NCI-H2196 (cell line): Measurements from ENCODE around the gene CMKLR1.

Source experiments
- DNase-seq: peaks from one replicate; lab custom pipeline; 2025; ENCODE audit not compliant: unreplicated experiment; lab: John Stamatoyannopoulos, UW

Gene CMKLR1

DNA sequence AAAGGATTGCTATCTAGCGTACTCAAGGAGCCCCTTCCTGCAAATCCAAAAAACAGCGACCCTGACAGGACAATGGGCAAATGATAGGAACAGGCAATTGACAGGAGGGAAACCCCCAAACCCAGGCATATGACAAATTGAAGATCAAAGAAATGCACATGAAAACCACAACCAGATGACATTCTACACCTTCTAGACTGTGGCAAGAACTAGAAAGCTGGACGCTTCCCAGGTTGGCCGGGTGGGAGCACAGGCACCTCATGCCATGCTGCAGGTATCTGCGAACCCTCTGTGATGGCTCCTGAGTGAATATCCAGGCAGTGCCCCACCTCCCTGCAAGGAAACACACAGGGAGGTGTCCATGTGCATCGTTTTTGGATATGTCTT, 37.1 kb downstream of the CMKLR1 start:
- no peak for DNase-seq

DNA sequence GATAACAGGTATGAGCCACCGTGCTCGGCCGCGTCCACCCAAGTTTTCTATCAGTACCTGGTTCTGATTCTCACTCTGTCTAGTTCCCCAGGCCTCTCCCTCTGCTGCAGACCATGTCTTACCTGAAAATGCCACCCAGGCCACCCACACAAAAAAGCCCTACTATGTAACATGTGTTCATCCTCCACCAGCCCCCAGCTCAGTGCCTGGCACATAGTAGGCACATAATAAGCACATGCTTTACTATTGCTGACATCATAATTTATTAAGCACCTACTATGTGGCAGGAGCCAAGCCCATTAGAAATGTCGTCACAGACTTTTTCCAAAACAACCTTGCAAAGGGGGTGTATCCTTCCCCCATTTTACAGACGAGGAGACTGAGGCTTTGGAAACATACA, 37.8 kb downstream of the CMKLR1 start:
- no peak for DNase-seq

DNA sequence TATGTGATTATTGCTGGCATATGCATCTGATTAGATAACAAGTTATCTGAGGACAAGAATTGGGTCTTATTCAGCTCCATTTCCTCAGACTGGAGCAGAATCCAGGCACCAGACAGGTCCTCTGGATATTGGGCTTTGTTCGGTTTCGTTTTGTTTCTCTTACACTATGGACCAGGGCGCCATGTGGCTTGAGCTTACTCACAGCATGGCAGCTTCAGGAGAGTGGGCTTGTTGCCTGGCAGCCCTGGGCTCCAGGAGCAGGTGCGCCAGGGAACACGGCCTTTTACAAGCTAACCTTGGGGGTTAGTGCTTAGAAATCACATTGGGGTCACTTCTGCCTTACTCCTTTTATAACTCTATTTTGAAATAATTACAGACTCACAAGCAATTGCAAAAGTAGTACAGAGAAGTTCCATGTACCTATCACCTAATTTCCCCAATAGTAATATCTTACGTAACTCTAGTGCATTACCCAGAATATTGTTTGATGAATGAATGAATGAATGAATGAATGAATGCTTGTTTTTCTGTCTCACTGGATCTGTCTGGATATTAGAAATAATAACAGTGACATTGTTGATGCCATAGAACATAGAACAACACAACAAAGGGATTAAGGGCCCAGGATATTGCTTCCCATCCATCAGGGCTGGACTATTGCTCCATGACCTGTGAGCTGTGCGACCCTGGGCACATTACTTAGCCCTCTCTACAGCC, 39.0 kb downstream of the CMKLR1 start:
- no peak for DNase-seq

DNA sequence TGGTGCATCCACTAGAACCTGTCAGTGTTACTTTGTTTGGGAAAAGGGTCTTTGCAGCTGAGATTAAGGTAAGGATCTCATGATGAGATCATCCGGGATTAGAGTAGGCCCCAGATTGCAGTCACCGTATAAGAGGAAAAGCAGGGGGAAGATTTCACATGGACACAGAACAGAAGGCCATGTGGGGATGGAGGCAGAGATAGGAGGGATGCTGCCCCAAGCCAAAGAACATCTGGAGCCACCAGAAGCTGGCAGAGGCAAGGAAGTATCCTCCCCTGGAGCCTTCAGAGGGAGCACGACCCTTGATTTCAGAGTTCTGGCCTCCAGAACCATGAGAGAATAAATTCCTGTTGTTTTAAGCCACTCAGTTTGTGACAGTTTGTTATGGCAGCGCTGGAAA, 39.6 kb downstream of the CMKLR1 start:
- DNase-seq = no peak

DNA sequence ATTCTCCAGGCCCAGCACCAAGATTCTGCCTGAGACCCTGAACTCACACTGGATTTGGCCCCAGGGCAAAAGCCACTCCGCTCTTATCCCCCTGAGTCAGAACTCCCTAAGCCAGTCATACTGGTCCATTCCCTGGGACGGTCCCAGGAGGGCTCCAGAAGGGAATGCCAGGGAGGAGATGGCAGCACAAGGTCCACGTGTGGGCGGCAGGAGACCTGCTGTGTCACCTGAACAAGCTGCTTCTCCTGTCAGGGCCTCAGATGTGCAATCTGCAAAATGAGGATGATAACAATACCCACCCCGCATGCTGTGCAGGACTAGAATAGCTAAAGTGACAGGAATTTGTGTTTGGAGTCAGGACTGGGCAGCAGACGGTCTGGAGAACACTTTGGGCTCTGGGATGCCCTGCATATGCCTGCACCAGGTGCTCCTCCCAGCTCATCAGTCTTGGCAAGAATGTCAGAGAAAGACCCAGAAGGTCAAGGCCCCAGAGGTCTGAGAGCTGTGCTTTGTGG, 40.3 kb downstream of the CMKLR1 start:
- DNase-seq = no peak

DNA sequence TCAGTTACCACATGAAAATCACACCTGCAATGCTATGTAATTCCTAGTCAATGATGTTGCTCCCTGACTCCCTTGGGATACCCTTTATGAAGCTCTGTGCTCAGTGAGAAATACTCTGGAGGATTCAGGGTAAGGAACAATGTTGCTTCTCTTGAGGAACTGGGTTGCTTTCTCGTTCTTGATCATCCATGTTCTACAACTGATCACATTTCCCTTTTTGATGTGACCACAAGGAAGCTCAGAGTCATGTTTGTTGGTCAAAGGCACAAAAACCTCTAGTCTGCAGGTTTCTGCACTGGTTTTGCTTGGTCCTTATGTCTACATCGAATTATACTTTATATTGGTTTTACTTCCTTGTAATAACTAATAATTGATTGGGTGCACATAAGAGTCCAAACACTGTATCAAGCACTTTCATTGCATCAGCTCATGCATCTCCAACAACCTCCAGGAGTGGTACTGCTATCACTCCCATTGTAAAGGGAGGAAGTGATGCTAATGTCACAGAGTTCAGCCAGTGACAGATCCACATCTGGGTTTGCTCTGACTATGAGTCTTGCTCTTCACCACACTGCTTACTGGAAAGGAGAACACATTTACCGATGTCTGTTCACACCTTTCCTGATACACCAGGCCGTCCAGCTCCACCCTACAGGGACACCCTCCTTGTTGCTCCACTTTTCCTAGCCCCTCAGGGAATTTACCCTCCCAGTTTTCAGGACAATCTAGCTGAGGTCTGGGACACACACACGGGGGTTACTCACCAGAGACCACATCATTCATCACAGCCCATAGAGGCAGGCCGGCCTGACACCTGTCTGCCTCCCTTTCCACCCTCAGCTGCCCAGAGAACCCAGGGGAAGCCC, 41.0 kb downstream of the CMKLR1 start:
- no peak for DNase-seq

DNA sequence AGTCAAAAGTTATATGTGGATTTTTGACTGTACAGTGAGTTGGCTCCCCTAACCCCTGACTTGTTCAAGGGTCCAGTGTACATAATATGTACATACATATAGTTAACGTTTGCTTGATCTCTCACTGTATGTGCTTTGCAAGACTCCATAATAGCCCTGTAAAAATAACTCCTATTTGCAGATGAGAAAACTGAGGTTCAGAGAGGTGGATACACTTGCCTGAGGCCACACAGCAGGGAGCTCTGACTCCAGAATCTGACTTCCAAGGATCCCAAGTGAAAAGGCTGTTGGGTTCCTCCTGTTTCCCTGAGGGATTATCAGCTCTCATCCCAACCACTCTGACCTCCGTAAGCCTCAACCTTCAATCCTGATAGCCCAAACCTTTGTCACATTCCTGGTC, 41.7 kb downstream of the CMKLR1 start:
- no peak for DNase-seq

DNA sequence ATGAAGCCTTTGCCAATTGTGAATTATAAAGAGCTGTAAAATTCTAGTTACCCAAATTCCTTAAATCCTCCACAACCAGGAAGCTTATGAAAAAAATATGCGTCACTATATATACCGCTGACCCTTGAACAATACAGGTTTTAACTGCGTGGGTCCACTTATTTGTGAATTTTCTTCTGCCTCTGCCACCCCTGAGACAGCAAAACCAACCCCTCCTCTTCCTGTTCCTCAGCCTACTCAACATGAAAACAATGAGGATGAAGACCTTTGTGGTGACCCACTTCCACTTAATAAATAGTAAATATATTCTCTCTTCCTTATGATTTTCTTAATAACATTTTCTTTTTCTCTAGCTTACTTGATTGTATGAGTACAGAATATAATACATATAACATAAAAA, 42.2 kb downstream of the CMKLR1 start:
- DNase-seq = no peak

DNA sequence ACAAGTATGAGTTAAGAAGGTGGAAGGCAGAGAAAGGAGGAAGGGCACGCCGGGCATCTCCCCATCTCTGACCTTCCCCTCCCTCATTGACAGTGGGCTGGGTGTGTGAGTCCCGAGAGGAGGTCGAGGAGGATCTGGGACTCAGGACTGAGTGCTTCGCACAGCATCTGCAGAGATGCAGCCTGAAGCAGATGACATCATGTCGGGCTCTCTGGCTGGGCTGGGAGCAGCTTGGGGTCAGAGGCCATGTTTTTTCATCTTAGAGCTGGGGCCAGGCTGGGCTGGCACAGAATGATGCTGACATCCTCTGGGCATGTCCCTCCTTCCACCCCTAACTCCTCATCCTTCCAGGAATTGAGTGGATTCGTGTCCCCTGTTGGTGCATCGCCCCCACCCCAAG, 43.5 kb downstream of the CMKLR1 start:
- DNase-seq = no peak

DNA sequence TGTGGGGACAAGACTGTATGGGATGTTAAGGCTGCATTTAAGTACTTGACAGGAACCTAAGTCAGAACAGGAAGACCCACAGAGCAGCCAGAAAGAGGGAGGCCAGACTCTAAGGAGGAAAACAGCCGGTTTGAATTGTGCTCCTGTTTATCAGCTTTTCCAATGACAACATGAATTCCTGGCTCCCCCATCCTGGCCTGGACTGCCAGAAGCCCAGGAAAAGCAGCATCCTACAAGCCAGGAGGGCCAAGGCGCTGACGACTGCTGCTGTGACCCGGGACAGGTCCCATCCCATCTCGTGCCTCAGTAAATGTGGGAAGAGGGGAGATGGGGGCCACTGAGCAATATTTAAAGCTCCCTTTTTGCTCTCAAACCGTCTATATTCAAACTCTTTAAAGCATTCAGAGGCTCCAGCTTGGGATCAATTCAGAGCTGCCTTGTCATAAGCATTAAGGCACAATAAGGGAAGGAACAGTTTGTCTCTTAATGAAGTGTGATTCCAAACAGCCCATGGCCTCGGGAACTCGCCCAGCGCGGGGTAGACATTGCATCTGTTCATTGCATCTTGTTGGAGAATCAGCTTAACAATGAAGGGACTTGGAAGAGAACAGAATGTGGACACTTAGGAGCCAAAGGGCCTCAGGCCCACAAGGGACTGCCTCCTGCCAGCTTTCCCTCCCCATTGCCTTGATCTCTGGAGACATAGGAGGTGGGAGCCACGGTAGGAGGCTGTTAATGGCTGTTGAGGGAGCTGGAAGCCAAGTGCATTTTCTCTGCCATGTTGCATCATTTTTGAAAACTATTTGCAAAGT, 49.6 kb downstream of the CMKLR1 start:
- no peak for DNase-seq

DNA sequence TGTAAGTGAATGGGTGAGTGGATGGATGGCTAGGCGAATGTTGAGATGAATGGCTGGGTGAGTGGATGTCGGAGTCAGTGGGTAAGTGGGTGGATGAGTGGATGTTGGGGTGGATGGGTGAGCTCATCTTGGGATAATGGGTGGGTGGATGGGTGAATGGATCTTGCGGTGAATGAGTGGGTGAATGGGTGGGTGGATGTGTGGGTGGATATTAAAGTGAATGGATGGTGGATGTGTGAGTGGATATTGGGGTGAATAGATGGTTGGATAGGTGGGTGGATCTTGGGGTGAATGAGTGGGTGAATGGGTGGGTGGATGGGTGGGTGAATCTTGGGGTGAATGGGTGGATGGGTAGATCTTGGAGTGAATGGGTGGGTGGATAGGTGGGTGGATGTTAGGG, 51.9 kb downstream of the CMKLR1 start:
- DNase-seq = no peak

DNA sequence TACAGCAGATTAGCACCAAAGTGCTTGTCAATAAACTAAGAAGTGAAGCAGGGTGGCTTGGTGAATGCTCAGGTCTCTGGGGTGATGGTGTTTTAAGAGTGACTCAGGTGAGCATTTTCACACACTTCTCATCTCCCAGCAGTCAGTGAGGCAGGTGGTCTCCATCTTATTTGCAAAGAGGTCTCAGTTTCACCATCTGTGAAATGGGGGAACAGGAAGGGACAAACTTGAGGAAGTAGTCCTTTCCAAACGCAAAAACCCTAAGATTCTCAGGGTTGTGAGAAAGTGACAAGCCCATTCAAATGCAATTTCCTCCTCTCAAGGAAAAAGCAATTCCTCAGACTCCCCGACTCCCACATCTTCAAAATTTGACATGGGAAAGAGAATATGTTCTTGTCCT, 54.1 kb downstream of the CMKLR1 start:
- no peak for DNase-seq

DNA sequence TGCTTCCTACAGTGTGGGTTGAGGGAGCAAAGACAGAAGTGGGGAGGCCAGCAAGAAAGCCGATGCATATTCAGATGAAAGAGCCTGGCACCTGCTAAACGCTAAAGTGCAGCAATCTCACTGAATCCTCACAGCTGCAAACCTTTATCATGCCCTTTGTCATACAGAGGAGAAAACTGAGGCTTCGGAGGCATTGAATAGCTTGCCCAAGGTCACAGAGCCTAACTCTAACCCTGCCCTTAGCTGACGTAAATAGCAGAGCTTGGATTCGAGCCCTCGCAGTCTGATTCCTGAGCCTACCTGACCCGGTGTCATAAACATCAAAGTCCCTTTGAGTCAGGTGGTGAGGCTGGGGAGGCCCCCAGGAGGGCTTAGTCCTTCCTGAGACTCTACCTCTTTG, 54.9 kb downstream of the CMKLR1 start:
- no peak for DNase-seq

DNA sequence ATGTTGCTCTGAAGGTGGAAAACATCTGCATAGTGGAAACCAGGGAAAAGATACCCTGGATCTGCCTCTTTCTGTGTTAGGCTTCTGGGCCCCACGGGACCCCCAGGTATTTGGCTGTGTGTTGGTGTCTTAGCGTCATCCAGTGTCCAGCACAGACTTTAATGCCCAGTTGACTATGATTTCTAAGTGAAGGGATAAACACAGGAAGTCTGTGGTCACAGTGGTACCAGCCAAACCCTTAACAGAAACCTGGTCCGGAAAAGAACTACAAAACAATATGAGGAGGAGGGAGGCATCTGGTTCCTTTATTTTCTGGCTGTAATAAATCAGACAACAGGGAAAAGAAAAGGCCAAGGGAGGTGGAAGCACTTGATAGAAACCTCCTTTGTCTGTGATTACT, 56.4 kb downstream of the CMKLR1 start:
- no peak for DNase-seq

DNA sequence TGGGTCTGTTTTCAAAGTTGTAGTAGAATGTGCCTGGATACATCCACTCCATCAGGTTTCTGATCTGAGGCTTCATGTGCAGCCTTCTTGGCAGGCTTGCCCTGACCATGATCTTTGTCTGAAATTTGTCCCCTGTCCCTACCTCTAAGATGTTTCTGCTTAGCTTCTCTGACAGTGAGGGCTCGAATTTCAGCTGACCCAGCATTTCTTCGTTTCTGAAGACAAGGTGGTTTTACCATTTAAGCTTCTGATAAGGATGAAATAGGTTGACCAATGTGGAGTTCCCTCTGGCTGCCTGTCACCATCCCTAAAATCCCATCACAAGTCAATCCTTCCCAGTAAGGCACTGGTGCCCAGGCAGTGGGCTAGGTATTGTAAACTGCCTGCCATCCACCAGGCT, 57.0 kb downstream of the CMKLR1 start:
- DNase-seq = no peak

DNA sequence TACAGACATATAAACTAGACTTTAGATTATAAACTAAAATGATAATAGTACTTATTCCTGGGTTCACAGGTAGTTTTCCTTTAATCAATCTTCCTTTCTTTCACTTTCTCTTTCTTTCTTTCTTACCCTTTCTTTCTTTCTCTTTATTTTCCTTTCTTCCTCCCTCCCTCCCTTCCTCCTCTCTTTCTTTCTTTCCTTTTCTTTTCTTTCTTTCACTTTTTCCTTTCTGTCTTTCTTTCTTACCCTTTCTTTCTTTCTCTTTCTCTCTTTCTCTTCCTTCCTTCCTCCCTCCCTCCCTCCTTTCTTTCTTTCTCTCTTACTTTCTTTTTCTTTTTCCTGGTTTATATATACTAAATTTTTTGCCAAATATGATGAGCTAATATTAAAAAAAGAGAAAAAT, 61.5 kb downstream of the CMKLR1 start:
- no peak for DNase-seq

DNA sequence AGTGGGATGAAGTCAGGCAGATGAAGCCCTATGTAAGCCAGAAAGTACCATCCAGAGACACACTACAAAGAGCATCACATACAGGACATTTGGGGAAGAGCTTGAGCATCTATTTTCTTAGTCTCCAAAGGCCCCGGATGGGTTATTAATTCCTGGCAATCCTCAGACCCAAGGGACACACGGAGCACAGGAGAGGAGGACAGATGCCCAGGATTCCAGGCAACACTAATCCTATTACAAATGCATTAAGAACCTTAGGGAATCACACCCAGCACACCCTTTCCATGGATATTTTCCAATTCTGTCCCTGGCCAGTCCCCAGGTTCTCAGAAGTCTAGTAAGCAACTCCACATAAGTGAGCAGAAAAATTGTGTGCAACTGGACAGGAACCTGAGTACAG, 65.9 kb downstream of the CMKLR1 start:
- no peak for DNase-seq

DNA sequence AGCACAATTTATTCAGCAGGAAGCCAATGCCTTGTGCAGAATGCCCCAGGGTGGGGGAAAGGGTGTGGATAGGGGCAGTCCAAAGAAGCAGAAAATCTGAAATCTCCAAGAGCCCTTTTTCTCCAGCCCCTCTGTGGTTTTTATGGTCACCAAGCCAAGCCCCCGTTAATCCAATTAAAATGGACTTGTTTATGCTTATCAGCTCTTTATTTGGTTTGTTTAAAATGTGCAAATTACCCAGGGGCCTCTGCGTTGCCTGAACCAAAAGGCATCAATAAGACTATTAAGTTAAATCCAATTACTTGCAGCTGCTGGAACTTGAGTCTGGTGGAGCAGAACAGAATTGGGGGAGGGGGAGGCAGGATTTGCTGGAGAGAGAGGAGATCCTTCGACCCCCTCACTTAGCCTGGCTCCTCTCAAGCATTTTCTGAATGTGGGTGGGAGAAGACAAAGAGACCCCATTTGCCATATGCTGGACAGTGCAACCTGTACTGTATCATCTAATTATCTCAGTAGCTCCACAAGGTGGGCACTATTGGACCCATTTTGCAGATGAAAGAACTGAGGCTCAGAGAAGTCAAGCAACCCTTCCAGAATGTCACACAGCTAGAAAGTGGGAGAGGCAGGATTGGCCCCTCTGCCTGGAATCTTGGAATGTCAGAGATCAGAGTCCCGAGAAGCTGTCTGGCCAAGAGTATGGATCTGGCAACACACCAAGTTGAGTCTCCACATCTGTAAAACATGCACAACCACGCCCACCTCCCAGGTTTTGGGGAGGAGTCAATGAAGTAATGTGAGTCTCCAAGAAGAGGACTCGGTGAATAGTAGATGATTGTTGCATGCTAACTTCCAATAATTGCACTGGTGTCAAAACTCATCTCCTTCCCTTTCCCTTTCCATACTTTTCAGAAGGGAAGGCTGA, 66.9 kb downstream of the CMKLR1 start:
- DNase-seq = no peak

DNA sequence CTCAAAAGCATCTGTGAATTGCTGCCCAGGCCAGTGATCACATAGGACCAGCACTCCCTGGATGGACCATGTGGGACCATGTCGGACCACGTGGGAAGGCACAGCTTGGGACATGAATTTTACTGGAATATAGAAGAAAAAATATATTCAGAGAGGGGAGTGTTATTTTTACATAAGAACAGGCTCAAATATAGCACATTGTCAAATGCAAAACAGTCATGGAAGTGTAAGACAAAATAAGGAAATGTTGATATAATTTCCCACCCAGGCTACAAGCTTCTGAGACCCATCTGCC, 68.3 kb downstream of the CMKLR1 start:
- no peak for DNase-seq

DNA sequence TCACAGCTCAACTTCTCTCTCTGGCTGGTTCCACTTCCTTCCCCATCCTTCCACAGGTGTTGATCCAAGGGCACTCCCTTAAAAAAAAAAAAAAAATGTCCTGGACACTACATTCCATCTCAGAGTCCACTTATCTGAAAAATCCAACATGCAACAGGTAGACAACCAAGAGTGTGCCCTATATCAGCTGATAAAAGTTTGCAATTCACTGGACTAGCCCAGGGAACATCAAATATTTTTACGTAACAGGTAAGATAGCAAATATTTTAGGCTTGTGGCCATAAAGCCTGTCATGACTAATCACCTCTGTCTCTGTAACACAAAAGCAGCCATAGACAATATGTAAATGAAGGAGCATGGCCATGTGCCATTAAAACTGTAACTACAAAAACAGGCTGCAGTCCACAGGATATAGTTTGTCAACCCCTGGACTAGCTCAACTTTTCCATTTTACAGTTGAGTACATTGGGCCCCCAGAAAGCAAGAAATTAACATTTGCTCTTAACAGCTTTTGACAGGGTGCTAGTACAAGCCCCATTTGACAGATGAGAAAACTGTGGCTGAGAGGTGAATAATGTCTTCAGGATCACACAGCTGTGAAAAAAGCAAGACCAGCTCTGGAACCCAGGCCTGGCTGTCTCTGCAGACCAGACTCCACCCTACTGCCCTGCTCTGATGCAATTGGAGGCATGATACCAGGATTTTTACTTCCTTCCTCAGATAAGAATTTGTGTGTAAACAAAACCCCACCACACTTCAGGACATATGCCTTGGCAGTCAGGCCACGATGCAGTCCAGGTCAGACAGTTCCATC, 68.9 kb downstream of the CMKLR1 start:
- no peak for DNase-seq
